IPS-18a (cell line): Measurements from ENCODE around the gene IZUMO3.
A peak's percentile ranks its signal among the peaks of the same experiment; 100 is the strongest.

Experiments
- H3K27ac ChIP-seq: one replicate; pipeline ENCODE4 v1.5.1; 2013; ENCODE audit warnings: low read length
- H3K27me3 ChIP-seq: one replicate; pipeline ENCODE4 v1.6.1; 2013; ENCODE audit warnings: mild to moderate bottlenecking, low read length; ENCODE audit not compliant: control insufficient read depth, insufficient read depth
- H3K36me3 ChIP-seq: one replicate; pipeline ENCODE4 v1.6.1; 2013; ENCODE audit warnings: low read depth, low read length; ENCODE audit not compliant: control insufficient read depth
- H3K4me1 ChIP-seq: one replicate; pipeline ENCODE4 v1.6.1; 2013; ENCODE audit warnings: low read depth, low read length; ENCODE audit not compliant: control insufficient read depth
- H3K4me3 ChIP-seq: one replicate; pipeline ENCODE4 v1.5.1; 2013; ENCODE audit warnings: low read length
- H3K9ac ChIP-seq: one replicate; pipeline ENCODE4 v1.6.1; 2013; ENCODE audit warnings: mild to moderate bottlenecking, low read length, moderate library complexity
- H3K9me3 ChIP-seq: one replicate; pipeline ENCODE4 v1.6.1; 2013; ENCODE audit warnings: low read depth, low read length; ENCODE audit not compliant: control insufficient read depth

IZUMO3 gene

GRCh38 chr9:24518545-24518944, 27.2 kb downstream of the IZUMO3 start:
- H3K9me3 ChIP-seq = no peaks in the 10 kb centered on the region
- no peak overlapping the region for H3K9ac ChIP-seq
- no peaks in the 10 kb centered on the region for H3K4me1 ChIP-seq
- no peaks in the 10 kb centered on the region for H3K36me3 ChIP-seq
- H3K27me3 ChIP-seq = no peaks in the 10 kb centered on the region
- H3K4me3 ChIP-seq = no peak overlapping the region
- H3K27ac ChIP-seq = no peak overlapping the region

GRCh38 chr9:24516463-24516862, 29.2 kb downstream of the IZUMO3 start:
- H3K36me3 ChIP-seq = no peaks in the 10 kb centered on the region
- H3K4me1 ChIP-seq = no peaks in the 10 kb centered on the region
- H3K9me3 ChIP-seq = no peaks in the 10 kb centered on the region
- no peak overlapping the region for H3K9ac ChIP-seq
- H3K4me3 ChIP-seq = no peak overlapping the region
- H3K27me3 ChIP-seq = no peaks in the 10 kb centered on the region
- no peak overlapping the region for H3K27ac ChIP-seq

- Histone ChIP-seq H3K27ac (no peak overlapping the region), H3K4me3 (no peak overlapping the region), H3K36me3 (no peaks in the 10 kb centered on the region), H3K9me3 (peaks cover 16% of the 10 kb centered on the region), H3K4me1 (no peaks in the 10 kb centered on the region), H3K9ac (no peak overlapping the region), H3K27me3 (no peaks in the 10 kb centered on the region)
These were observed 35.8 kb downstream of the IZUMO3 start for GRCh38 chr9:24509850-24510249.

- H3K9me3 ChIP-seq = no peaks in the 10 kb centered on the region
- H3K4me1 ChIP-seq = peaks cover 27% of the 10 kb centered on the region
- no peak overlapping the region for H3K27ac ChIP-seq
- H3K9ac ChIP-seq = no peak overlapping the region
- no peak overlapping the region for H3K4me3 ChIP-seq
- no peaks in the 10 kb centered on the region for H3K36me3 ChIP-seq
- H3K27me3 ChIP-seq = no peaks in the 10 kb centered on the region
These were observed 41.2 kb downstream of the IZUMO3 start for GRCh38 chr9:24504521-24504920.

GRCh38 chr9:24502206-24502937, 43.3 kb downstream of the IZUMO3 start:
- peaks cover 48% of the 10 kb centered on the region for H3K4me1 ChIP-seq

GRCh38 chr9:24500761-24501160, 44.9 kb downstream of the IZUMO3 start:
- Histone ChIP-seq H3K27ac (no peak overlapping the region), H3K36me3 (no peaks in the 10 kb centered on the region), H3K27me3 (no peaks in the 10 kb centered on the region), H3K9ac (no peak overlapping the region), H3K4me1 (peaks cover 57% of the 10 kb centered on the region), H3K9me3 (no peaks in the 10 kb centered on the region), H3K4me3 (no peak overlapping the region)

More at GRCh38 chr9:24502206-24502937, 43.3 kb downstream of the IZUMO3 start:
- Histone ChIP-seq H3K36me3 (no peaks in the 10 kb centered on the region), H3K9ac (no peak overlapping the region), H3K4me3 (peak overlapping the region; percentile 21), H3K27me3 (no peaks in the 10 kb centered on the region), H3K9me3 (no peaks in the 10 kb centered on the region), H3K27ac (no peak overlapping the region)

GRCh38 chr9:24498632-24499031, 47.1 kb downstream of the IZUMO3 start:
- peak overlapping the region; percentile 10 for H3K27ac ChIP-seq
- H3K36me3 ChIP-seq = no peaks in the 10 kb centered on the region
- H3K27me3 ChIP-seq = no peaks in the 10 kb centered on the region
- H3K4me1 ChIP-seq = peaks cover 62% of the 10 kb centered on the region
- no peak overlapping the region for H3K9ac ChIP-seq
- no peak overlapping the region for H3K4me3 ChIP-seq
- no peaks in the 10 kb centered on the region for H3K9me3 ChIP-seq

GRCh38 chr9:24497671-24498070, 48.0 kb downstream of the IZUMO3 start:
- Histone ChIP-seq H3K4me3 (no peak overlapping the region), H3K9ac (no peak overlapping the region), H3K27me3 (no peaks in the 10 kb centered on the region), H3K27ac (peak overlapping the region; percentile 11), H3K36me3 (no peaks in the 10 kb centered on the region), H3K4me1 (peaks cover 58% of the 10 kb centered on the region), H3K9me3 (no peaks in the 10 kb centered on the region)
